ENCODE data around the gene SLC23A1.

SLC23A1 gene

GRCh38 chr5:139402561-139403158 is 19.6 kb upstream of the SLC23A1 start:
- no peak for DNase-seq (ENCODE audit: low spot score)
- no peak; the same call in 1 of the 2 replicates for TF ChIP-seq CTCF (conservative IDR thresholded peaks at IDR 0.05; ENCODE audit: low read depth)
- CTCF ChIA-PET: interaction anchor here (1.0 kb wide), 1 partner anchor 97 kb away, joined by 3 read pairs; no protein-coding TSS in a partner anchor
- peak overlapping the region; percentile 95 for H3K27ac ChIP-seq
- POLR2A ChIA-PET (ENCODE audit: low non-redundant PET): interaction anchor here (1.6 kb wide), 1 partner anchor 13 kb away, joined by 6 read pairs; no protein-coding TSS in a partner anchor

- CTCF ChIA-PET: interaction anchor here (1.0 kb wide), 1 partner anchor 72 kb away, joined by 3 read pairs; no protein-coding TSS in a partner anchor
- no peak for TF ChIP-seq CTCF (conservative IDR thresholded peaks at IDR 0.05; ENCODE audit: low read depth)
- POLR2A ChIA-PET (ENCODE audit: low non-redundant PET): interaction anchor here (0.7 to 0.8 kb wide), 2 partner anchors 33 to 579 kb away, joined by 3 read pairs; no protein-coding TSS in a partner anchor
- peak overlapping the region; percentile 95; the same call in 1 of the 2 replicates for H3K27ac ChIP-seq
- no peak for DNase-seq (ENCODE audit: low spot score)
These were observed 18.4 kb upstream of the SLC23A1 start for GRCh38 chr5:139401546-139401945.

GRCh38 chr5:139399501-139400121 is 16.5 kb upstream of the SLC23A1 start:
- ChIA-PET POLR2A (ENCODE audit: low non-redundant PET) (no interaction called here), CTCF (no interaction called here)
- no peak for TF ChIP-seq CTCF (conservative IDR thresholded peaks at IDR 0.05; ENCODE audit: low read depth)
- H3K27ac ChIP-seq: no peak overlapping the region
- DNase-seq (ENCODE audit: low spot score): no peak

GRCh38 chr5:139397921-139398320 is 14.8 kb upstream of the SLC23A1 start:
- ChIA-PET POLR2A (ENCODE audit: low non-redundant PET) (no interaction called here), CTCF (no interaction called here)
- no peak overlapping the region; the same call in 1 of the 2 replicates for H3K27ac ChIP-seq
- no peak for DNase-seq (ENCODE audit: low spot score)
- TF ChIP-seq CTCF (conservative IDR thresholded peaks at IDR 0.05; ENCODE audit: low read depth): no peak

GRCh38 chr5:139396691-139397090 is 13.6 kb upstream of the SLC23A1 start:
- peak overlapping the region; percentile 2; the same call in 1 of the 2 replicates for H3K27ac ChIP-seq
- POLR2A ChIA-PET (ENCODE audit: low non-redundant PET): no interaction called here
- CTCF ChIA-PET: no interaction called here
- no peak for TF ChIP-seq CTCF (conservative IDR thresholded peaks at IDR 0.05; ENCODE audit: low read depth)
- DNase-seq (ENCODE audit: low spot score): no peak

GRCh38 chr5:139395844-139396640 is 12.9 kb upstream of the SLC23A1 start:
- peak overlapping the region; percentile 30 for H3K27ac ChIP-seq

More at GRCh38 chr5:139395844-139396640, 12.9 kb upstream of the SLC23A1 start:
- POLR2A ChIA-PET (ENCODE audit: low non-redundant PET): no interaction called here
- CTCF ChIA-PET: interaction anchor here (0.6 to 0.8 kb wide), 4 partner anchors 88 to 359 kb away, joined by 3 to 6 read pairs (median 4); no protein-coding TSS in a partner anchor
- DNase-seq (ENCODE audit: low spot score): no peak
- TF ChIP-seq CTCF (conservative IDR thresholded peaks at IDR 0.05; ENCODE audit: low read depth): no peak
